Measurements from ENCODE around the gene ARHGAP32.

The ARHGAP32 gene

GRCh38 chr11:129145276-129145675 lies 46.8 kb downstream of the ARHGAP32 start:
- H3K79me2 ChIP-seq (ENCODE audit: low read length) = no peaks in the 10 kb centered on the region
- no peaks in the 10 kb centered on the region for H3K36me3 ChIP-seq (replicated peaks; ENCODE audit: low read depth, low read length)
- H3K27me3 ChIP-seq (ENCODE audit: low read depth, low read length) = no peaks in the 10 kb centered on the region
- H2AFZ ChIP-seq (ENCODE audit: low read depth, low read length) = no peak overlapping the region
- no peak overlapping the region for H3K27ac ChIP-seq (ENCODE audit: low read length)
- TF ChIP-seq EZH2phosphoT487 (IDR thresholded peaks at IDR 0.05; ENCODE audit: low read depth) = no peak
- no peak for TF ChIP-seq CTCF (IDR thresholded peaks at IDR 0.05; ENCODE audit: low read depth, low read length)
- no peak overlapping the region for H3K4me3 ChIP-seq (ENCODE audit: low read length)
- no peaks in the 10 kb centered on the region for H3K4me1 ChIP-seq (ENCODE audit: low read length)
- no peaks in the 10 kb centered on the region for H4K20me1 ChIP-seq (ENCODE audit: insufficient read depth, low read length)
- H3K9ac ChIP-seq (ENCODE audit: low read length) = no peak overlapping the region
- H3K4me2 ChIP-seq (ENCODE audit: low read length) = no peak overlapping the region
- no peaks in the 10 kb centered on the region for H3K9me3 ChIP-seq (ENCODE audit: insufficient read depth, low read length)

GRCh38 chr11:129144256-129144655 lies 47.9 kb downstream of the ARHGAP32 start:
- TF ChIP-seq EZH2phosphoT487 (IDR thresholded peaks at IDR 0.05; ENCODE audit: low read depth) = no peak
- TF ChIP-seq CTCF (IDR thresholded peaks at IDR 0.05; ENCODE audit: low read depth, low read length) = no peak
- Histone ChIP-seq H3K36me3 (replicated peaks; ENCODE audit: low read depth, low read length) (no peaks in the 10 kb centered on the region), H3K9me3 (ENCODE audit: insufficient read depth, low read length) (no peaks in the 10 kb centered on the region), H3K4me2 (ENCODE audit: low read length) (no peak overlapping the region), H3K4me1 (ENCODE audit: low read length) (no peaks in the 10 kb centered on the region), H3K27me3 (ENCODE audit: low read depth, low read length) (no peaks in the 10 kb centered on the region), H3K79me2 (ENCODE audit: low read length) (no peaks in the 10 kb centered on the region), H3K27ac (ENCODE audit: low read length) (no peak overlapping the region), H3K4me3 (ENCODE audit: low read length) (no peak overlapping the region), H2AFZ (ENCODE audit: low read depth, low read length) (no peak overlapping the region), H3K9ac (ENCODE audit: low read length) (no peak overlapping the region), H4K20me1 (ENCODE audit: insufficient read depth, low read length) (no peaks in the 10 kb centered on the region)

GRCh38 chr11:129143335-129143734 lies 48.8 kb downstream of the ARHGAP32 start:
- Histone ChIP-seq H3K9me3 (ENCODE audit: insufficient read depth, low read length) (no peaks in the 10 kb centered on the region), H3K27ac (ENCODE audit: low read length) (no peak overlapping the region), H3K79me2 (ENCODE audit: low read length) (no peaks in the 10 kb centered on the region), H3K9ac (ENCODE audit: low read length) (no peak overlapping the region), H2AFZ (ENCODE audit: low read depth, low read length) (no peak overlapping the region), H4K20me1 (ENCODE audit: insufficient read depth, low read length) (no peaks in the 10 kb centered on the region), H3K27me3 (ENCODE audit: low read depth, low read length) (no peaks in the 10 kb centered on the region), H3K4me1 (ENCODE audit: low read length) (no peaks in the 10 kb centered on the region), H3K4me3 (ENCODE audit: low read length) (no peak overlapping the region), H3K36me3 (replicated peaks; ENCODE audit: low read depth, low read length) (no peaks in the 10 kb centered on the region), H3K4me2 (ENCODE audit: low read length) (no peak overlapping the region)
- no peak for TF ChIP-seq CTCF (IDR thresholded peaks at IDR 0.05; ENCODE audit: low read depth, low read length)
- no peak for TF ChIP-seq EZH2phosphoT487 (IDR thresholded peaks at IDR 0.05; ENCODE audit: low read depth)

- H3K4me3 ChIP-seq (ENCODE audit: low read length) = no peak overlapping the region
- no peak overlapping the region for H3K9ac ChIP-seq (ENCODE audit: low read length)
- no peaks in the 10 kb centered on the region for H3K9me3 ChIP-seq (ENCODE audit: insufficient read depth, low read length)
- TF ChIP-seq EZH2phosphoT487 (IDR thresholded peaks at IDR 0.05; ENCODE audit: low read depth) (no peak), CTCF (IDR thresholded peaks at IDR 0.05; ENCODE audit: low read depth, low read length) (no peak)
- no peak overlapping the region for H2AFZ ChIP-seq (ENCODE audit: low read depth, low read length)
- no peaks in the 10 kb centered on the region for H4K20me1 ChIP-seq (ENCODE audit: insufficient read depth, low read length)
- H3K27ac ChIP-seq (ENCODE audit: low read length) = no peak overlapping the region
- no peaks in the 10 kb centered on the region for H3K79me2 ChIP-seq (ENCODE audit: low read length)
- H3K27me3 ChIP-seq (ENCODE audit: low read depth, low read length) = no peaks in the 10 kb centered on the region
- H3K36me3 ChIP-seq (replicated peaks; ENCODE audit: low read depth, low read length) = no peaks in the 10 kb centered on the region
- H3K4me1 ChIP-seq (ENCODE audit: low read length) = no peaks in the 10 kb centered on the region
- H3K4me2 ChIP-seq (ENCODE audit: low read length) = no peak overlapping the region
Measured at GRCh38 chr11:129141748-129142523, 50.2 kb downstream of the ARHGAP32 start.
